Neural progenitor cell (in vitro differentiated cells): ENCODE results near the gene GADL1.

Experiments
- CTCF ChIP-seq: fragments of 200-600 bp; sonication (generic); IDR thresholded peaks from 2 replicates; pipeline ENCODE4 v1.5.1; 2017; ENCODE audit warnings: antibody characterized with exemption, mild to moderate bottlenecking
- EZH2 ChIP-seq: fragments of 200-600 bp; sonication (generic); IDR thresholded peaks from 2 replicates; pipeline ENCODE4 v1.6.1; 2017; ENCODE audit warnings: antibody characterized with exemption, mild to moderate bottlenecking, moderate library complexity

DNA sequence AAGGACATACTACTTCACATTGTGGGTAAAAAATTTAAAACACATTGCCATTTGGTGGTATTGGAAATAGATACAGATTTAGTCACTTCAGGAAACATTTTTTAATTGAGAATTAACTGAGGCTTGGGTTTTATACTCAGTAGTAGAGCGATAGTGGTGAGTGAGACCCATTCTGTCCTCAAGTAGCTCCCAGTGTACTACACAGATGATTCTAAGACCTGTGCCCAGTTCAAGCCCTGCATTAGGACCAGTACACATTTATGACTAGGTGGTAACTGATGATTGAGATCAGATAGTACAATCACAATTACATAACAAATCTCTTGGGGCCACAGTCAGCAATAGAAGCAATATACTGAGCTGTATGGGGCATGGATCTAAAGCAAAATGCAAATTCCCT lies 67.4 kb downstream of the GADL1 start:
- TF ChIP-seq CTCF, result no peak
- no peak for TF ChIP-seq EZH2
